NB4 (cell line): Measurements from ENCODE around the gene ZNF554.

ENCODE experiments used
- MAX ChIP-seq: IDR thresholded peaks from 2 replicates; pipeline ENCODE4 v1.6.1; 2011; ENCODE audit warnings: low read depth, low read length
- MYC ChIP-seq: IDR thresholded peaks from 2 replicates; pipeline ENCODE4 v1.6.1; 2011; ENCODE audit warnings: low read depth, low read length
- POLR2A ChIP-seq: IDR thresholded peaks from 2 replicates; pipeline ENCODE4 v1.6.1; 2011; ENCODE audit warnings: mild to moderate bottlenecking; ENCODE audit not compliant: insufficient read length; ENCODE audit errors: extremely low read depth
- TF ChIP-seq, protein P1 (sequence below): IDR thresholded peaks from one replicate; pipeline ENCODE4 v1.5.1; 2012; ENCODE audit warnings: low read depth, low read length

GRCh38 chr19:2811735-2812413 is 7.8 kb upstream of the ZNF554 start:
- TF ChIP-seq, protein P1, sequence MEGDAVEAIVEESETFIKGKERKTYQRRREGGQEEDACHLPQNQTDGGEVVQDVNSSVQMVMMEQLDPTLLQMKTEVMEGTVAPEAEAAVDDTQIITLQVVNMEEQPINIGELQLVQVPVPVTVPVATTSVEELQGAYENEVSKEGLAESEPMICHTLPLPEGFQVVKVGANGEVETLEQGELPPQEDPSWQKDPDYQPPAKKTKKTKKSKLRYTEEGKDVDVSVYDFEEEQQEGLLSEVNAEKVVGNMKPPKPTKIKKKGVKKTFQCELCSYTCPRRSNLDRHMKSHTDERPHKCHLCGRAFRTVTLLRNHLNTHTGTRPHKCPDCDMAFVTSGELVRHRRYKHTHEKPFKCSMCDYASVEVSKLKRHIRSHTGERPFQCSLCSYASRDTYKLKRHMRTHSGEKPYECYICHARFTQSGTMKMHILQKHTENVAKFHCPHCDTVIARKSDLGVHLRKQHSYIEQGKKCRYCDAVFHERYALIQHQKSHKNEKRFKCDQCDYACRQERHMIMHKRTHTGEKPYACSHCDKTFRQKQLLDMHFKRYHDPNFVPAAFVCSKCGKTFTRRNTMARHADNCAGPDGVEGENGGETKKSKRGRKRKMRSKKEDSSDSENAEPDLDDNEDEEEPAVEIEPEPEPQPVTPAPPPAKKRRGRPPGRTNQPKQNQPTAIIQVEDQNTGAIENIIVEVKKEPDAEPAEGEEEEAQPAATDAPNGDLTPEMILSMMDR: no peak
- TF ChIP-seq POLR2A (no peak), MAX (no peak), MYC (no peak)
